ENCODE measurements around the gene PBX3.

GRCh38 chr9:125974705-125975104 is 227.5 kb downstream of the PBX3 start:
- TF ChIP-seq POLR2A (IDR thresholded peaks at IDR 0.05; ENCODE audit: low read length) (no peak), GATA1 (IDR thresholded peaks at IDR 0.05; ENCODE audit: low read depth, low read length) (no peak)
